Left colon (tissue), 2 donors: ENCODE data around the gene FBXL3. TPM values are rescaled to one million over a fixed set of nuclear protein-coding genes. Genes with fewer than 3 reads are reported as not detected.
A peak's percentile ranks its signal among the peaks of the same experiment; 100 is the strongest.

ENCODE experiments used
- ATAC-seq: fragments of 200-7000 bp; cut with Tn5 transposase; one replicate; pipeline ENCODE4 v1.9.1; 2020; ENCODE audit warnings: mild to moderate bottlenecking, moderate library complexity
- DNase-seq, 2 donors: peaks; one replicate each; pipeline ENCODE4 v3.0.0-alpha.2; 2020
- intact Hi-C, 2 donors: fragments of 100-400 bp; cut with DNase I in 1 of 2; cut with micrococcal nuclease in 1 of 2; formaldehyde crosslinking; loops; one replicate each; pipeline versions ENCODE4 v1.11.2 to v1.14.0; 2022; cut with DNase I, micrococcal nuclease
- total RNA-seq, 2 donors: library from RNA; stranded (reverse); fragmentation: NEBNext Ultra II Directional; extraction: Animal tissue kit (Norgen Biotek cat#: 25700); gene quantifications; one replicate each; pipeline ENCODE4 v1.2.1, GENCODE V29; 2021
- donor health status: DM: no; HTN: no; CAD: no.
- donor health status: DM: yes; HTN: yes; CAD: no.

Gene FBXL3
- total RNA-seq, 2 donors from 2014 or later: 37.7 to 52.0 TPM

DNA sequence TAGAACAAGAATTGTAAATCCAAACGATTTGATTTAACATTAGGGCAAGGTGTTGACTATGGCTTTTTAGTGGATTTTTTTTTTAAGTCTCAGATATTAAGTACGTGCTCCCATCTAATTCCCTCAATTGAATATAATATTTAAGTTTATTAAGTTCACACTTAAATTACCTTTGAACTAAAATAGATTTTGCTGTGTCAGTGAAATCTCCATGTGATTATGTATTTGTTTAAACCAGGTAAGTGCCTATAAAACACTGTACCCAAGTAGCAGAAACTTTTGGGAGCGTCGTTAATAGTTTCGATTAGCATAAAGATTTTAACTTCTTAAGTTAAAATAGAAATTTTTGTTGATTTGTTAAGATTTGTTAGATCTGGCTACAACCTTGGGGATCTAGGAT is 33.5 kb downstream of the FBXL3 start:
- no peak for DNase-seq
- intact Hi-C loops: loop anchor here in 1 of 2 donors (10.0 kb wide), 1 partner anchor 331 kb away; the partner anchor contains the start of gene MYCBP2
- no peak for ATAC-seq

DNA sequence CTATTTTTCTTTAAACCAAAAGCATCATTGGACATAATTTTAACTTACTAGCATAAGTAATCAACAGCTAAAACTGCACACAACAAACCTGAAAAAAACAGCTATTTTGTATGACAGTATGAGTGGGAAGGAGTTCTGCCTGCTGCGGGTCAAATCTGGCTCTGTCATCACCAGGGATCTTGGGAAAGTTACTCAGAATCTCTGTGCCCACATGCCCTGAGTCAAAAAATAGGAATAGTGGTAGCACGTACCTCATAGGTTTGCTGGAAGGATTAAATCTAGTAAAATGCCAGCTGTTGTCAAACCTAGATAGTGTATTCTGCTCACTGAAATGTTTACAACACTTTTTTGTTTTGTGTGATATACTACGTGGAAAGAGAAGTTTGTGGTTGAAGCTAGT is 33.9 kb downstream of the FBXL3 start:
- intact Hi-C loops: loop anchor here in 1 of 2 donors (10.0 kb wide), 1 partner anchor 332 kb away; the partner anchor contains the start of gene MYCBP2
- DNase-seq (no peak), ATAC-seq (no peak)

DNA sequence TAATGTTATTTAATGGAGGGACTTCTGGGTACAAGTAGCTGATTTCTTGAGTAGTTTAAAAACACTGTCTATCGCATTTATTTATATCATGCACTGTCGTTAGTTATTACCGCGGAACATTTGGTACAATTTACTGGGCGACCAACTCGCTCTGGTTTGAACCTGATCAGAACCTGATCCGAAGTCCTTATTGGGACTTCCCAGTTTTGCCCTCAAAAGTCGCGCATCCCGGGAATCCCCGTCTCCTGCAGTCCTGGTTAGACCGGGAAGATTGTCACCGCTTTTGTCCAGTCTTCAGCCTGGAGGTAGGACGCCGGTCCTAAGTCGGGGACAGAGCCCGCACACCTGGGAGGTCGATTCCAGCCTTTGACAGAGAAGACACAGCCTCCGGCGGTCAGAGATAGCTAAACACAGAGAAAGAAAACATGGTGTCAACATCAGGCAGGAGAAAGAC is 34.4 kb downstream of the FBXL3 start:
- ATAC-seq: peak; percentile 26
- intact Hi-C loops: loop anchor here in 1 of 2 donors (10.0 kb wide), 1 partner anchor 332 kb away; the partner anchor contains the start of gene MYCBP2
- peak; percentile 44 to 51 for DNase-seq

DNA sequence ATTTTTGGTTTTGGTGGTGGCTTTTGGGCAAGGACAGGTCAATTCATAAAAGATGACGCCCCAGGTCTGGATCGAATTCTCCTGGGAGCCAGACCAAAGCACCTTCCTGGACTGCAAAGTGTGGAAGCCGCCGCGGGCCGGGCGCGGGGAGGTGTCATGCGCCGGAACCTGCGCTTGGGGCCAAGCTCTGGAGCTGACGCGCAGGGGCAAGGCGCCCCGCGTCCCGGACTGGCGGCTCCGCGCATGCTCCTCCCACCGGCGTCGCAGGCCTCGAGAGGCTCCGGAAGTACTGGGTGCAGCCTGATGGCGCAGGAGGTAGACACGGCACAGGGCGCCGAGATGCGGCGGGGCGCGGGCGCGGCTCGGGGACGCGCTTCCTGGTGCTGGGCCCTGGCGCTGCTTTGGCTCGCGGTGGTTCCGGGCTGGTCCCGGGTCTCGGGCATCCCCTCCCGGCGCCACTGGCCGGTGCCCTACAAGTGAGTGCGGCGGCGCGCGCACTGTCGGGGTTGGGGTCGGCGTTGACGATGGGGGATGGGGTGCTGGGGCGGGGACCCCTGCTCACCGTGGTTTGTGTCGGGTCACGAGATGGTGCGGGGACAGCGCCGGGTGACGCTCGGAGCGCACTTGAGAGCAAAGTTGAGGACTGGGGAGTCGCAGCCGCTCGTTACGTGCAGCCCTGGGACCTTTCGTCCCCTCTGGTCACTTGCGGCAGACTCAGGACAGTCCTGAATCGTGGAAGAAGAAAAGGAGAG is 35.0 kb downstream of the FBXL3 start, which contains the start of gene CLN5:
Gene CLN5, plus strand, starts transcription at position 286 of the 752 bp plus-strand sequence. Its CDS starts 18 bp downstream, at position 304.
- intact Hi-C loops: loop anchor here in 1 of 2 donors (10.0 kb wide), 1 partner anchor 333 kb away; the partner anchor contains the start of gene MYCBP2
- ATAC-seq: peak; percentile 97
- DNase-seq: peak; percentile 96

DNA sequence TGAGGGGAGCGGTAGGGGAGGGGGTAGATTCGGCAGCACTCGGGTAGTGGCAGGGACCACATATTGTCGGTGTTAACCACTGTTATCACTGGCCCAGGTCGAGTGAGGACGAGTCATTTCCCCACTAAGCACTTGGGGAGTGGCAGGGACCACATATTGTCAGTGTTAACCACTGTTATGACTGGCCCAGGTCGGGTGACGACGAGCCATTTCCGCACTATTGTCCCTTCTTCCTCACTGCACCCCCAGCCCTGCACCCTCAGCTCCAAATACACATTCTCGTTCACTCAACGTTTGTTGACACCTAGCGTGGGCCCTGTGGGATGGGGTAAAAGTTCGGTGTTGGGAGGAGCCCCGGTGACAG is 35.5 kb downstream of the FBXL3 start:
- ATAC-seq (peak; percentile 3), DNase-seq (peak in 1 of 2 donors; percentile 39)
- intact Hi-C loops: loop anchor here in 1 of 2 donors (10.0 kb wide), 1 partner anchor 333 kb away; the partner anchor contains the start of gene MYCBP2

DNA sequence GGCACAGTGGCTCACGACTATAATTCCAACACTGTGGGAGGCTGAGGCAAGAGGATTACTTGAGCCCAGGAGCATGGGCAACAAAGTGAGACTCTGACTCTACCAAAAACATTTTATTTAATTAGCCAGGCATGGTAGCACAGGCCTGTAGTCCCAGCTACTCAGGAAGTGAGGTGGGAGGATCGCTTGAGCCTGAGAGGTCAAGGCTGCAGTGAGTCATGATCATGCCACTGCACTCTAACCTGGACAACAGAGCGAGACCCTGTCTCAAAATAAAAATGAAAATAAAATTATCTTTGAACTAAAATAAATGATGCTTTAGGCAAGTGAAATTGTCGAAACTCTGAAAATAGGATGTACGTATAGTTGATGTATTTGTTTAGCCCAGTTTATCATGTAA is 43.3 kb downstream of the FBXL3 start:
- no peak for ATAC-seq

DNA sequence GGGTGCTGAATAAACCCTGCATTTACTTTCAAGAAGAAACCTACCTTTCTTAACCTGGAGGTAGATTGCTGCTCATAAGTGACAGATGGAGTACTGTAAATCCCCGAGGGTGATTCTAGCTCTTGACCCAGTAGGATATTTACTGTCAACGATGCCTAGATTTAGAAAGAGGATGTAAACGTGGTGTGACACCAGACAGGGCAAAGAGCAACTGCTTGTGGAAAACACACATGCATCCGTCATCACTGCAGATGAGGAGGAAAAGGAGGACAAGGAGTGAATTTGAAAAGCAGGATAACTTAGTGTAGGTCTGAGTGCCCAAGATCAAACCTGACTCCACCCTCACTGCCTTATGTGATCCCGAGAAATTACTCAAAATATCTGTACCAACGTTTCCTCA is 44.9 kb downstream of the FBXL3 start:
- DNase-seq (no peak), ATAC-seq (peak; percentile 23)
- intact Hi-C loops: no loop called here

More for the DNA sequence above, 43.3 kb downstream of the FBXL3 start:
- no peak for DNase-seq
- intact Hi-C loops: no loop called here

DNA sequence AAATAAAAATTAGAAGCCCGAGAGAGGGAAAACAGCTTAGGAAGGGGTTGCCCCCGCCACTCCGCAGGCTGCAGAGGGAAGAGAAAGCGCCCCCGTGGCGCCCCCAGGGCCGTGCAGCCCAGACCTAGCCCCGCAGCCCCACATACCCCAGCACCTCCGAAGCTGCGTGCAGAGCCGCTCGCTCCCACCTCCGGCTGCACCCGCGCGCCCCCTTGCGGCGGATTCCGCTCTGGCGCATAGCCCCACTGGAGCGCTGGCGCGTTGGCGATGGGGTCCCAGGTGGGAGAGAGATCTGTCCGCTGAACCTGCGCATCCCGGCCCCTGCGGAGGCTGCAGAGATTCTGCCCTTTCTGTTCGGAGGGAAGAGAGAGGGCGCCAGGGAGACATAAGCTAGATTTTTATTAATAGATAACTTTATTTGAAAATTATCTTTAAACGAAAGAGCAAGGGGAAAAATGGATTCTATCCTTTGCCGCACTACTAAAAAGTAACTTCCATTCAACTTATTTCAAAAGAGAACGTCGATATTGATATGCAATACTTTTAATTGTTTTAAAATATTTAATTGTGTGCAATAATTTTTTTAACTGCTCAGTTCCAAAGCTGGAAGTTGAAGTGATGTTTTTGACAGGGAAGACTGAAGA is 46.8 kb downstream of the FBXL3 start:
- ATAC-seq (peak; percentile 95), DNase-seq (peak; percentile 50 to 87)
- intact Hi-C loops: no loop called here

DNA sequence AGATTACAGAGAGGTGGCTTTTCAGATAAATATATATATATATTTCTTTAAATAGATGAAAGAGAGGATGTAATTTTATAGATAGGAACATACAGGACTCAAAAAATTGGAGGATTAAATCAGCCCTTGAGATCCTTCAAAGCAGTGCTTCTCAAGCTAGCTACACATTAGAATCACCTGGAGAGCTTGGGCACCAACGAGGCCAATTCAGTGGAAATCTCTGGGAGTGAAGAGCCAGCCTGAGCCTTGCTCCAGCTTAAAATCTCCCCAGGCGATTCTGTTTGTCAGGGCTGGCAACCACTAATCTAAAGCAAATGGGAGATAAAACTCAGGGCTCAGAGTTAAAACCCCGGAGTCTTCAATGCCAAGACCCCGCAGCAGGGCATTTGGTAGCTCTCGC is 50.0 kb downstream of the FBXL3 start:
- intact Hi-C loops: no loop called here
- DNase-seq (no peak), ATAC-seq (no peak)

DNA sequence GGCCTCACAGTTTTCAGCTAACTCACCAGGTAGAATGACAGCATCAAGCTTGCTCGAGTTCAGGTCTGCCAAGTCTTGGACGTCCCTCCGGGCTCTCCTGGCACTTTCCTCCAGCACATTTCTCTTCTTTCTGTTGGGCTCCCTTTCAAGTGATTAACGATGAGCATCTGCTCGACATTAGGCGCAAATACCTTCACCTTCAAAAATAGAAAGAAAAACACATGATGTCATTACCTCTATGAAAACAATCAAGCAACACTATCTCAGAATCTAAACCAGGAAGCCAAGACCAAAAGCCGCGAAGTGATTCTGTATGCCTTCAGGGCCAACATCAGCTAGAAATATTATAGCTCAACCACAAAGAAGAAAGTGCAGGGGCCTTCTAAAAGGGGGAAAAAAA is 50.5 kb downstream of the FBXL3 start:
- ATAC-seq: no peak
- intact Hi-C loops: no loop called here
- no peak for DNase-seq

DNA sequence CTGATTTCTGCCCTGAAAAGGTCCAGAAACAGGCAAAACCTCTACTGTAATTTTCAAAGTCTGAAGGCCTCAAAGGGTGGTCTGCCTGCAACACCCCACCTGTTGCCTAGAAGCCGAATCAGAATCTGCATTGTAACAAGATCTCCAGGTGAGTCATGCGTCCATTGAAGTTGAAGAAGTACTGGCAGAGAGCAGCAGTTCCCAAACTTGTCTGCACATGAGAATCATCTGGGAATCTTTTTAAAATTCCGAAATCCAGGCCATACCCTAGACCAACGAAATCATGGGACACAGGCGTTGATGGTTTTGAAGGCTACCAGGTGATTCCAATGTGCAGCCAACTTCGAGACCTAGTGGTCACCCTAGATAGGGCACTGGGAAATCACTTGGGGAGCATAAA is 51.1 kb downstream of the FBXL3 start:
- DNase-seq (no peak), ATAC-seq (no peak)
- intact Hi-C loops: no loop called here

DNA sequence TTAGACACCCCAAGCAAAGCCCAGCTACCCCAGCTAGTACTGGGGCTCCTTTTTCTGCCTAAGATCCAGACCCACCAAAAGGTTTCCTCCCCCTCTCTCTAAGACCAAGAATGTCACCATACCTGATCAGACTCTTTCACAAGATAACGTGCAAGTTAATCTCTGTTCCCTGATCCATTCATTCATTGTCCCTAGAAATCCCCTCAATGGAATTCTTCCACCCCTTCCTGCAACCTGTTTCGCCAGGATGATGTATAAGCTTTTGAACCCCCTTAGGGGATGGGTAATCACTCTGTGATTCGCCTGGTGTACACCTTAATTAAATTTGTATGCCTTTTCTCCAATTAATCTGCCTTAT is 52.4 kb downstream of the FBXL3 start:
- intact Hi-C loops: no loop called here
- ATAC-seq (no peak), DNase-seq (no peak)

DNA sequence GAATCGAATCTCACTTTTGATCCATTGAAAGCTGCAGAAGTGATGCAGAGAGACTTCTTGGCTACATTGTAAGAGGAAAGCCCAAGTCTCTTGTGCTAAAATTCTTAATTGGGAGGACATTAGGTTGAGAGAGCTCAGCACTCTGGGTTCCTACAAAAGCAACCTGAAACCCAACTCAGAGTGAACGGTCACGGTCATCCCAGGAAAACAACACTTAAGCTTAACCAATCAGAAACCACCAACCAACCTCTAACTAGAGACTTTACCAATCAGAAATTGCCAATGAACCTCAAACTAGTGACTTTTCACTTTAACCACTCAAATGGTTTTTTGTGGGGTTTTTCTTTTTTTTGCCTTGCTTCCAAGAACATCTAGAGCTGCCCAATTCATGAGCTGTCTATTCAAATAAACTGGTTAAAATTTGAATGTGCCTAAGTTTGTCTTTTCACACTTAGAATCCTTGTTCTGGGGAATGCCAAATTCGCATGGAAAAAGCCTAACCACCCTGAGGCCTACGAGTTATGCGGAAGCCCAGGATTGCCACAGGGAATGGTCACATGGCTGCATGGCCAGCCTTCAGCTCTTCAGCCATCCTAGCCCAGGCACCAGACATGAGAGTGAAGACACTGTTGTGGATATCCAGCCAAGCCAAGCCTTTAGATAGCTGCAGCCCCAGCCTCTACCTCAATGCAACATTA is 52.9 kb downstream of the FBXL3 start:
- ATAC-seq: no peak
- DNase-seq: no peak
- intact Hi-C loops: no loop called here

DNA sequence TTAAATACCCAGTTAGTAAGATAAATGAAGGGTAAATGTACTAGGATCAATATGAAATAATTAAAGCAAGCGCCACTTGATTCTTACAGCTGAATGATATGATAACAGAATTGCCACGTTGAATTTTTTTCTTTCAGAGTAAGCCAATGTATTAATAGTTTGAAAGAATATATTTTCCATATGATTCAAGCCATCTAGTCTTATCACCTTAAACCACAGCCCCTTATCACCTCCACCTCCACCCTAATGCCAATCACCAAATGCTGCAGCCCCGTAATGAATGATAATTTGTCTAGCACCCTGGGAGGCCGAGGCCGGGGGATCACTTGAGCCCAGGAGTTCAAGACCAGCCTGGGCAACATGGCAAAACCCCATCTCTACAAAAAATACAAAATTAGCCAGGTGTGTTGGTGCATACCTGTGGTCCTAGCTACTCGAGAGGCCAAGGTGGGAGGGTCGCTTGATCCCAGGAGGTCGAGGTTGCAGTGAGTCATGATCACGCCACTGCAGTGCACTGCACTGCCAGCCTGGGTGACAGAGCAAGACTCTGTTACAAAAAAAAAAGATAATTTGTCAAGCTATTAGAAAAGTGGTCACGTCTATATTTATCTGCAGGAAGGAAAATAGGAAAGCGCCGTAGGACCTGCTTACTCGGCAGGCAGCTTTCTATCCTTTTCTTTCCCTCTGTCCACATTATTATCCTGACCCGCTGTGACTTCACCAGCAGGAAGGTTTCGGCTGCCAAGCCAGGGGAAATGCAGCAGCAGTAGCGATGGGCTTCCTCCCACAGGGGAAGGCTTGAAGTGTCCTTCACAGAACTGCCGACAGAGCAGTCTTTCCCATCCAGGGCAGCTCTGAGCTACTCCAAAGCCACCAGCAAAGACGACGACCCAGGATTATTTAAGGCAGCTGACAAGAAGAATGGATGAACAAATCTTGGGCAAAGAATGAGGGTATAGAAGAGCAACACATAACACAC is 54.8 kb downstream of the FBXL3 start:
- intact Hi-C loops: no loop called here
- ATAC-seq: no peak
- DNase-seq: no peak

DNA sequence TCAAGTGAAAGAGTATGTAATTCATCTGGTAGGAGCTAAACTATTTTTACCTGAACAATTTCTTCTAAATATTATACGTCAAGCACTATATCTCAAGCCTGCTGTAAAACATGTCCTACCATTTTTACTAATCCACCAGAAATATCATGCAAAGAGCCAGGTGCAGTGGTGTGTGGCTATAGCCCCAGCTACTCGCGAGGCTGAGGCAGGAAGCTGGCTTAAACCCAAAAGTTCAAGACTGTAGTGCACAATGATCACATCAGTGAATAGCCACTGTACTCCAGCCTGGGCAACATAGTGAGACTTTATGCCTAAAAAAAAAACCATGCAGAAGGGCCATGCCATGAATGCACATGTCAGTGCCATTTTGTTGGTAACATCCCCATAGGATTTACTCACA is 55.7 kb downstream of the FBXL3 start:
- ATAC-seq (no peak), DNase-seq (no peak)
- intact Hi-C loops: no loop called here

DNA sequence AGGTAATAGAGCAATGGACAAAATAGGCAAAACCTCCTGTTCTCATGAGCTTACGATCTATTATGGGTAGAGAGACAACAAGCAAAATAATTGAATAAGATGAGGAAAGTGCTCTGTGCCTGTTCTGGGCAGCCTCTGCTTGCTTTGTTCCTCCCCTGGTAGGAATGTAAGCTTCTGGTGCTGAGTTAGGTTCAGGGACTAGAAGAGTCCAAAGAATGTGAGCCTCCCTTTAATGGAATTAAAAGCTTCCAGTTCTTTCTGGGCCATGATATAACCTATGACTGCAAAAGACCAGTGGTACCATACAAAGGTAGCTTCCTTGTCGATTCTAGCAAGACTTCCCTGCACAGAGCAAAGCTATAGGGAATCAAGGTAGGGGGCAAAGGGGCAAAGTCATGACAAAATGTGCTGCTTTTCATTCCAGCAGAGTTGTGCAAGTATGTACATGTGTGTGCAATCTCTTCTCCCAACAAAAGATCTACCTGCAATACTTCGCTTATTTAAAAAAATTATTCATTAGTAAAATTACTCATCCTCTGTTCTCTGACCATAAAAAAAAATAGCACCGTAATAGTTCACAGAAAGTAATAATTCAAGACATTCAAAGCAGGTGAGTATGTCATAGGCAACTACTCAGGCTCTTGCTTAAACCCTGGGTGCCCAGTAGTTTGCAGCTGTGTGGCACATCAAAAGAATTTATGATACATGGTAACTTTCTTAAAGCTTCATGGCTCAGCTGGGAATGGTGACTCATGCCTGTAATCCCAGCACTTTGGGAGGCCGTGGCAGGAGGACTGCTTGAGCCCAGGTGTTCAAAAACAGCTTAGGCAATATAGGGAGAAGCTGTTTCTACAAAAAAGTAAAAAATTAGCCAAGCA is 57.2 kb downstream of the FBXL3 start:
- intact Hi-C loops: no loop called here
- ATAC-seq (no peak), DNase-seq (no peak)

DNA sequence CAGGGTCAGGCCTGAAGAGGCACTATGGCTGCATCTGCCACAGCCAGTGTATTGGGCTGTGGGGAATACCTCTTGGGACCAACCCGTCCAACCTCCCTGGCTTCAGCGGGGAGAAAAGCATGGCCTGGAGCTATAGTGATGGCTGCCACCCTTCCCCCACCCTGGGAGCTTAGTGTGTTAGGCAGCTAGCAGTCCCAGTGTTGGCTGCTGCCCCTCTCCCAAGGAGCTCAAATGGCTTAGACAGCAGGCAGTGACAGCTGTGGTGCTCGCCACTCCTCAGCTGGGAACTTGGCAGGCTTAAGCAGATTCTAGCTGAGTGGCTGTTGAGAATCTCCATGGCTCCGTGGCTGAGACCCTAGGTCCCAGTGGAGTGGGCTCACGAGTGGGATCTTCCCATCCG is 58.9 kb downstream of the FBXL3 start:
- ATAC-seq (no peak), DNase-seq (no peak)
- intact Hi-C loops: no loop called here
